Fibroblast of peridontal ligament (primary cell): ENCODE data around the gene TLX3.
"Not testable (repeated sequence)": the region's sequence is repeated elsewhere in the genome, so short reads cannot be mapped to it uniquely, and the experiment has no call there.

Experiments used
- DNase-seq: peaks from one replicate; pipeline ENCODE4 v3.0.0-alpha.2; 2010; ENCODE audit errors: extremely low read depth

The TLX3 gene

DNA sequence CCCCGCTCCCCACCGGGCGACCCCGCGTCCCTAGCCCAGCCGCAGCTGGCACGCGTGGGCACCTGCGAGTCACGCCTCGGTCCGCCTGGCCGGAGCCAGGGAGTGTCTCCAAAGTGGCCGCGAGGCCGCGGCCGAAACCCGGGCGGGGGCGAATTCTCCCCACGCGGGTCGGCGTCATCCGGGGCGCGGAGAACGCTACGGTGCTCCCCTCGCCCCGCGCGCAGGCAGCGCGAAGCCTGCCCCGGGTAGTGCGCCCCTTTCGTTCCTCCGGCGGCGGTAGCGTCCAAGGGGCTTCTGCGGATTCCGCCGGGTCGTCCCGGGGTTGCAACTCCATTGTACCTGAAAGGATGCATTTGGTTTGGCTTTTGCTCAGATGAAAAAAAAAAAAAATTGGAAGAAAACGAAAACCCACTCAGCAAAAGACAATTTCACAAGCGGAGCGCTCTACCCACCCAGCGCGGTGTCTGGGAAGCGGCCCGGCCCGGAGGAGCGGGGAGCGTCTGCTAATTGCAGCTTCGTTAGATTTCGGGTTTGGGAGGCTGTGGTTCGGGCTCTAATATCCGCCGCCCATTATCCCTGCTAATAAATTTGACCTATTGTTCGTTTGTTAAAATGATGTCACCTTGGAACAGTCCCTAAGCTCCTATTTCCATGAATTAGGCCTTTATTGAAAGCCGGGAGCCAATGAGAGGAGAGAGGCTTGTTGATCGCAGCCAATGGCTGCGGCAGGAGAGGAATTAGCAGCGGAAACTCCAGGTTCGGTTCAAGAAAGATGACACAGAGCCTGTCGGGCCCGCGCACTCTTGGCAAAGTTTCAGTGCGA is at the start of gene TLX3:
Gene TLX3 (plus strand): TSS at position 796 of the 823 bp plus-strand sequence. CDS start 118 bp downstream, outside the sequence.
- no peak for DNase-seq

- DNase-seq, result no peak
These were observed 47.7 kb upstream of the TLX3 start for GRCh38 chr5:171261361-171261760.

DNA sequence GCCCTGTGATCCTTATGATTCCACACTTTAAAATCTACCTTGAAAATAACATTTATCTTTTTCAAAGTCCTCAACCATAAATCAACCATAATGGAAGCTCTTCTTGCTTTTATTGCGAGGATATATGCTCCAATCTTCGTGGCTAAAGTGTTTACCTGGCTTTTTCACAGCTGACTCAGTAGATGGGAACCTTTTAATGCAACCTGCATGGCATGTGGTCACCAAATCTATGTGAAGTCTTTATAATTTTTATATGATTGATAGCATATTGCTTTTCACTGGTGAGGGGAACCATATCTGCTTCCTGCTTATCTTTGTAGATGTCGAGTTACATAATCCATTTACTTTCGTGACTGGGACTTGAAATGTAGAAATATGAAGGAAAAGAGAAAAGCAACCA is 47.1 kb upstream of the TLX3 start:
- DNase-seq, result no peak

GRCh38 chr5:171263181-171263580 is 45.9 kb upstream of the TLX3 start:
- no peak for DNase-seq

GRCh38 chr5:171264843-171265242 is 44.2 kb upstream of the TLX3 start:
- DNase-seq, result no peak

DNA sequence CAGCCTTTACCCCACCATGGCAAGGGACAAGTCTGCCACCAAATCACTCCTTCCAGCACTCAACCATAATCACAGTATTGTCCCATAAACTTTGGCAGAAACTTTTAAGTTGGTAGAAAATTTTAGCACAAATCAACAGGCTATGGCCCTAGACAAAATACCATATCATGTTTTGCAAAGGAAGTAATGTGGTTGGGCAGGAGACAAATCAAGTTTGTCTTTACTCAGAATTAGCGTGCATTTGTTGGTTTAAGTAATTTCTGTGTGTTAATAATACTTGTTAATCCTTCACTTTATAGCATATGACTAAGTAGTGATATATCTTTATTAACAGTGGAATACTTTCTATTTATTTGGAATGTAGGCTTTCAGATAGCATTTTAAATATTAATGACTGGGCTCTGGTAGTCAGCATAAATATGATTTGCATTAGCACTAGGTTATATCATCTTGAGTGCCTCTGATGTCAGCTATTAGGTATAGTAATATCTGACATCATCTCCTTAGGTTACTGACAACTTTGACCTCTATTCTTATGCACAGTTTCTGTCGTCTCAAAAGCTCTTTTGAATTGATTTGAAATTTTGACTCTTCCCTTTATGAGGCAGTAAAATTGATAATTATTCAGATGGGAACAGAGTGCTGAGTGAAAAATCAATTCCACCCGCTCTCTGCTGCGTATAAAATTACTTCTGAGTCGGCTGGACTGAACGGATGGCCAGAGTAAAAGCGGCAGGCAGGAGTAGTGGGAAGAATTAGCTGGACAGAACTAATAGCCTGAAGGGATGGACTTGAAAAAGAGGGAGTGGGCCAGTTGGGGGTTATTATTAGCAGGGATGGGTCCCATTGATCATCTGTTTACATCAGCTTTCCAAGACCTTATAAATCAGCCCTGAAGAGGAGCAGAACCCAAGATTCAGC is 40.1 kb upstream of the TLX3 start:
- DNase-seq, result no peak

- DNase-seq, result peak; percentile 75
These were observed 39.3 kb upstream of the TLX3 start for GRCh38 chr5:171269717-171270116.

- DNase-seq, result peak; percentile 29
These were observed 38.9 kb upstream of the TLX3 start for GRCh38 chr5:171270136-171270535.

DNA sequence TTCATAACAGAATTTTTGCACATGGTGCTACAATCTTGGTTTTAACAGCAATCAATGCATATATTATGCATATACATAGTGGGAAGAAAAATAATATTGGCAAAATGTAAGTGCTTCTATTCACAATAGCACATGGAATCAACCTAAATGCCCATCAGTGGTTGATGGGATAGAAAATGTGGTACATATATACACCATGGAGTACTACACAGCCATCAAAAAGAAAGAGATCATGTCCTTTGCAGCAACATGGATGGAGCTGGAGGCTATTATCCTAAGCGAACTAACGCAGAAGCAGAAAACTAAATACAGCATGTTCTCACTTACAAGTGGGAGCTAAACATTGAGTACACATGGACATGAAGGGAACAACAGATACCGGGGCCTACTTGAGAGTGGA is 37.2 kb upstream of the TLX3 start:
- no peak for DNase-seq

DNA sequence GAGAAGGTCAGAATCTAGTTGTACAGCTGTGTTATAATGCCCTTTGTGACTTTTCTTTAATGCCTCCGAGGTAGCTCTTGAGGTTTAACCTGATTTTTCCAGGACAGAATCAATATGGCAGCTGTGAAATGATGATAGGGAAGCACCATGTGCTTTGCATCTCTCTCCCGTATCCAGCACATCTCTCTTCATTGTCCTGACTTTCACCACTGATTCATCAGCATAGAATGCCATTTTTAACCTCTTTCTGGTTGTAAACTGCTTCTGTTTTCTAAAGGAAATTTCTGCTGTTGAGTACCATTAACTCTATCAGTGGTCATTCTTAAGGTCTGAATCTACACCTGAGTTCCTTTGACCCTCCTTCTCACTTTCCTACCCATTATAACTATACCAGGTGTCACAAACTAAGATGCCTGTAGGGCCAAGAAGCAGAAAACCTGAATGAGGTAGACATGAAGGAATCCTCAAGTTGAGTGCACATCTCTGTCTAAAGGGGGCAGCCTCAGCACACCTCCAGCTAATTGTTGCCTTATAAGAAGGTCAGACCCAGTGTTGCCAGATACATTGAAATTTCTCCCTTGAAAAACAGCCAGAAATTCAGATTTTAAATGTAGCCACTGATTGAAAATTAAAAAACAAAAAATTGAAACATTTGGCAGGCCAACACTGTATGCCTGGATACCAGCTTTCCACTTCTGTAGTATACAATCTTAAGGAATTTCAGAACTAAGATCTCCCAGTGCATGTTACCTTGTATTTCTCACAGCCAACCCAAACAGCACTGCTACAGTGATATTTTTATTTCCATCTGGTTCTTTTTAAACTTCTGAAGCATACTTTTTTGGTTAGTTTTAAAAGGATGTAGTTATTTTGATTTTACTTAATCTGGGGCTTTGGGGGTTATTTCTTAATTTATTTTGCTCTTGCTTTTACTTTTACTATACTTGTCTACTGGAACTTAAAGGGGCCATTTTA is 35.8 kb upstream of the TLX3 start:
- DNase-seq, result peak; percentile 54

GRCh38 chr5:171275841-171276544 is 33.1 kb upstream of the TLX3 start:
- DNase-seq, result no peak

- DNase-seq, result no peak
These were observed 25.3 kb upstream of the TLX3 start for GRCh38 chr5:171283753-171284152.

DNA sequence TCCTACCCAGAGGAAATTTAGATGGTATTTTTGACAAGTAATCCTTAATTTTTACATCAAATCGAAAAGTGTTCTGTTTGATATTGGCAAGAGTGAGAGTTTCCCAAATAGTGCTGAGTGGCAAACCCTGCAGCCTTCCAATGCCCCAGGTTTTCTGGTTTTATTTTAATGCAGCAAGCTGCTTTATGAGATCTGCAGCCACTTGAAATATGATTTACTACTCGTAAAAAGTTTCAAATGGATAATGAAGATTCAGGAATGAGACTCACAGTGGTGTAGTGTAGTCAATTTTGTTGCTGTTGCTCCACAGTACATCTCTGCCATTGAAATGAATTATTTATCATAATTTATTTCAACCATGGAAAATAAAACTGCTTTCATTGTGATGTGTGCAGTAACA is 23.6 kb upstream of the TLX3 start:
- no peak for DNase-seq

GRCh38 chr5:171288066-171288465 is 21.0 kb upstream of the TLX3 start:
- no peak for DNase-seq

GRCh38 chr5:171291371-171291770 is 17.7 kb upstream of the TLX3 start:
- DNase-seq, result no peak

DNA sequence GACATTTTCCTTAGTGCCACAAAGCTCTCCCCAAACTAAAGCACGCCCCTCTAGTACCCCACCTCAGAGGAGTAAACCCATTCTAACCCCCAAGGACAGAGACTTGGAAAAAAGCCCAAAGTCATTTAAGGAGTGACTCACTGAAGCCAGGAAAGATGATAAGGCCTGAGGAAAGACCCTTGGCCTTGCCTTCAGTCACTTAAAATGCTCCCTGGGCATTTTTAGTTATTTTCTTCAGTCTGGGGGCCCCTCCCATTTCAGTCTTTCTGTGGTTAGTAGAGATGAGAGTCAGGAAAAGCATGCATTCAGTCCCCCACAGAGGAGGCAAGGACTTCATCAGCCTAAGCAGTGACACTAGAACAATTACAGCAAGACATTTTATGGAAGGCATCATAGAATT is 13.7 kb upstream of the TLX3 start:
- DNase-seq, result peak; percentile 27

DNA sequence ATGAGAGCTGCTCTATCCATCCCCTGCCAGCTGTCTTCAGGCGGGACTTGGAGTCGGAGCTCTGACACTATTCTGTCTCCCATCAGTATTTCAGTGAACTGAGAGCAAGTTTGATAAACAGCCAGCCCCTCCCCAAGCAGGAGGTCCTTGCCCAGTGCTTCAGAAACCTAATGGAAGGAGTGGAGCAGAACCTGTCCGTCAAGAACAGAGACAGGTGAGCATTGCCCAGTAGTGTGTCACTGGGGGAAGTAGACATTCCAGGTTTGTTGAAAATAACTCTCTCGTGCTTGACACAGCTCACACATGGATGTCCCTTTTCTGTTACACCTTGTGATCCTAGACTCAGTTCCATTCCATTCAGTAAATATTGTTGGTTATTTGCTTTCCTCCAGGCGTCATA is 13.2 kb upstream of the TLX3 start:
- no peak for DNase-seq

DNA sequence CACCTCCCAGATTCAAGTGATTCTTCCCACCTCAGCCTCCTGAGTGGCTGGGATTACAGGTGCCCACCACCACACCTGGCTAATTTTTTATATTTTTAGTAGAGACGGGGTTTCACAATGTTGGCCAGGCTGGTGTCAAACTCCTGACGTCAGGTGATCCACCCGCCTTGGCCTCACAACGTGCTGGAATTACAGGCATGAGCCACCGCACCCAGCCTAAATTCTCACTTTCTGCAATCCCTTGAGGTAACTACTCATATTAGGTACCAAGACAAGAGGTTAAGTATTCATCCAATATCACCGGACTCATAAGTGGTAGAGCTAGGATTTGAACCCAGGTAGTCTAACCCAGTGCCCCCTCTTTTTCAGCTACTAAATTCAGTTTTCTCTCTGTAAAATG is 11.1 kb upstream of the TLX3 start:
- DNase-seq, result not testable (repeated sequence)

GRCh38 chr5:171299228-171299627 is 9.8 kb upstream of the TLX3 start:
- no peak for DNase-seq

- DNase-seq, result no peak
These were observed 9.2 kb upstream of the TLX3 start for GRCh38 chr5:171299851-171300250.

- no peak for DNase-seq
These were observed 8.7 kb upstream of the TLX3 start for GRCh38 chr5:171300358-171300757.
